Kidney (tissue), 14 donors: ENCODE data around the gene CRNKL1. TPM values are rescaled to one million over a fixed set of nuclear protein-coding genes. Genes with fewer than 3 reads are reported as not detected.

Experiments used
- DNase-seq, 5 donors: peaks; one replicate each; pipeline ENCODE4 v3.0.0-alpha.2; 2013 to 2020
- FAIRE-seq: peaks from 2 replicates; lab custom pipeline; 2012; peaks lifted over from hg19 to GRCh38; lab: Jason Lieb, UNC
- H3K27ac ChIP-seq, 2 donors: one replicate each; pipeline ENCODE4 v1.7.0; 2013; ENCODE audit warnings: low read depth in 2 of 2, low read length in 2 of 2, inconsistent platforms in 1 of 2
- H3K27me3 ChIP-seq: one replicate; pipeline ENCODE4 v1.7.1; 2013; ENCODE audit warnings: low read length, inconsistent platforms; ENCODE audit not compliant: control insufficient read depth, insufficient read depth
- H3K36me3 ChIP-seq, 3 donors: one replicate each; pipeline versions ENCODE4 v1.7.0 to v1.7.1; 2013; ENCODE audit warnings: low read length in 3 of 3, control low read depth in 1 of 3, inconsistent platforms in 1 of 3; ENCODE audit not compliant: insufficient read depth in 3 of 3, control insufficient read depth in 2 of 3
- H3K4me1 ChIP-seq, 3 donors: one replicate each; pipeline versions ENCODE4 v1.7.0 to v1.7.1; 2013; ENCODE audit warnings: low read length in 3 of 3, inconsistent platforms in 1 of 3, low read depth in 1 of 3; ENCODE audit not compliant: control insufficient read depth in 2 of 3, insufficient read depth in 2 of 3
- H3K4me3 ChIP-seq, 3 donors: one replicate each; pipeline versions ENCODE4 v1.7.0 to v1.8.1; 2013; ENCODE audit warnings: low read length in 3 of 3, control low read depth in 1 of 3, inconsistent platforms in 1 of 3
- H3K9ac ChIP-seq, 3 donors: one replicate each; pipeline versions ENCODE4 v1.7.0 to v1.7.1; 2013; ENCODE audit warnings: low read length in 3 of 3, control low read depth in 1 of 3, inconsistent platforms in 1 of 3
- H3K9me3 ChIP-seq, 3 donors: one replicate each; pipeline versions ENCODE4 v1.7.0 to v1.7.1; 2013; ENCODE audit warnings: low read length in 3 of 3, control low read depth in 1 of 3, inconsistent platforms in 1 of 3; ENCODE audit not compliant: control insufficient read depth in 2 of 3, insufficient read depth in 1 of 3
- intact Hi-C: fragments of 100-400 bp; cut with DNase I; formaldehyde crosslinking; loops from one replicate; pipeline ENCODE4 v1.11.1; 2022
- polyA plus RNA-seq: library from polyadenylated mRNA; stranded (reverse); fragments of 350-450 nt; fragmentation: Illumina TruSeq; extraction: RNeasy Lipid Tissue Mini Kit (QIAGEN cat#74804); gene quantifications from one replicate; pipeline ENCODE4 v1.2.3, GENCODE V29; 2014; ENCODE audit warnings: low read depth, low replicate concordance; ENCODE audit not compliant: insufficient read depth
- total RNA-seq: library from RNA; stranded (reverse); fragmentation: NEBNext Ultra II Directional; extraction: Animal tissue kit (Norgen Biotek cat#: 25700); gene quantifications from one replicate; pipeline ENCODE4 v1.2.1, GENCODE V29; 2021
- TF ChIP-seq, protein P1 (sequence below): IDR thresholded peaks from 3 replicates; pipeline ENCODE4 v1.5.1; 2012; ENCODE audit warnings: mild to moderate bottlenecking, moderate library complexity, borderline replicate concordance; ENCODE audit not compliant: insufficient read depth; ENCODE audit errors: extremely low read depth
- donor health status: control.
- donor health status: control.
- donor health status: control.
- donor health status: control.
- donor health status: control.
- donor health status: DM: yes; HTN: yes; CAD: no.
- donor health status: Normal renal cell carcinoma (clear cell type).

CRNKL1 gene
- total and polyA plus RNA-seq, 2 donors from 2014 or later: 18.3 to 20.8 TPM

DNA sequence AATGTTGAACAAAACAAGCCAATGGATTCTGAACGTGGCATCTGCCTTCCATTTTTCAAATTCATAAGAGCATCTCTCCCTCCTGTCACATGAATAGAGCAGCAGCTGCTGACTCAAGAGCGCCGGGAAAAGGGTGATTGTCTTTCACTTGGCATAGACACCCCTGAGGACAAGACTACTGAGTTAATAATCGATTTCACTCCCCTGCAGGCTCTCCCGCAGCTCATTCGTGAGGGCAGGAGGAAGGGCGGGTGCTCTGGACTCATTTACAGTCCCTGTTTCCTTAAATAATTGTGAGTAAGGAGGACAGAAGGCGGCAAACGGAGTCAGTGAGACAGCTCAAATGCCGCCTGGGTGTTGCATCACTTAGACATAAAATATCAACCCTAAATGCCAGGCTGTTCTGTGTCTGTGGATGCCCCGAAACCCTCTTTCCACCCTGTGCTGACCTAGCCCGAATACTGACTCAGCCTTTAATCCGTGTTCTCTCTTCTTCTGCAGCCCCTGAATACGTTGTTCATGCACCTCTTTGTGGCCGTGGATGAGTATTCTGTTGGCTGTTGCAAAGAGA is 21.6 kb upstream of the CRNKL1 start:
- Histone ChIP-seq H3K36me3 (no peaks in the 10 kb centered on the region), H3K27ac (no peak overlapping the region), H3K4me1 (peaks cover 0 to 6% (median 0%) of the 10 kb centered on the region in 3 donors), H3K4me3 (no peak overlapping the region), H3K27me3 (no peaks in the 10 kb centered on the region), H3K9ac (no peak overlapping the region), H3K9me3 (no peaks in the 10 kb centered on the region)
- intact Hi-C loops: no loop called here
- TF ChIP-seq, protein P1, sequence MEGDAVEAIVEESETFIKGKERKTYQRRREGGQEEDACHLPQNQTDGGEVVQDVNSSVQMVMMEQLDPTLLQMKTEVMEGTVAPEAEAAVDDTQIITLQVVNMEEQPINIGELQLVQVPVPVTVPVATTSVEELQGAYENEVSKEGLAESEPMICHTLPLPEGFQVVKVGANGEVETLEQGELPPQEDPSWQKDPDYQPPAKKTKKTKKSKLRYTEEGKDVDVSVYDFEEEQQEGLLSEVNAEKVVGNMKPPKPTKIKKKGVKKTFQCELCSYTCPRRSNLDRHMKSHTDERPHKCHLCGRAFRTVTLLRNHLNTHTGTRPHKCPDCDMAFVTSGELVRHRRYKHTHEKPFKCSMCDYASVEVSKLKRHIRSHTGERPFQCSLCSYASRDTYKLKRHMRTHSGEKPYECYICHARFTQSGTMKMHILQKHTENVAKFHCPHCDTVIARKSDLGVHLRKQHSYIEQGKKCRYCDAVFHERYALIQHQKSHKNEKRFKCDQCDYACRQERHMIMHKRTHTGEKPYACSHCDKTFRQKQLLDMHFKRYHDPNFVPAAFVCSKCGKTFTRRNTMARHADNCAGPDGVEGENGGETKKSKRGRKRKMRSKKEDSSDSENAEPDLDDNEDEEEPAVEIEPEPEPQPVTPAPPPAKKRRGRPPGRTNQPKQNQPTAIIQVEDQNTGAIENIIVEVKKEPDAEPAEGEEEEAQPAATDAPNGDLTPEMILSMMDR: no peak
- FAIRE-seq (no peak), DNase-seq (no peak)

DNA sequence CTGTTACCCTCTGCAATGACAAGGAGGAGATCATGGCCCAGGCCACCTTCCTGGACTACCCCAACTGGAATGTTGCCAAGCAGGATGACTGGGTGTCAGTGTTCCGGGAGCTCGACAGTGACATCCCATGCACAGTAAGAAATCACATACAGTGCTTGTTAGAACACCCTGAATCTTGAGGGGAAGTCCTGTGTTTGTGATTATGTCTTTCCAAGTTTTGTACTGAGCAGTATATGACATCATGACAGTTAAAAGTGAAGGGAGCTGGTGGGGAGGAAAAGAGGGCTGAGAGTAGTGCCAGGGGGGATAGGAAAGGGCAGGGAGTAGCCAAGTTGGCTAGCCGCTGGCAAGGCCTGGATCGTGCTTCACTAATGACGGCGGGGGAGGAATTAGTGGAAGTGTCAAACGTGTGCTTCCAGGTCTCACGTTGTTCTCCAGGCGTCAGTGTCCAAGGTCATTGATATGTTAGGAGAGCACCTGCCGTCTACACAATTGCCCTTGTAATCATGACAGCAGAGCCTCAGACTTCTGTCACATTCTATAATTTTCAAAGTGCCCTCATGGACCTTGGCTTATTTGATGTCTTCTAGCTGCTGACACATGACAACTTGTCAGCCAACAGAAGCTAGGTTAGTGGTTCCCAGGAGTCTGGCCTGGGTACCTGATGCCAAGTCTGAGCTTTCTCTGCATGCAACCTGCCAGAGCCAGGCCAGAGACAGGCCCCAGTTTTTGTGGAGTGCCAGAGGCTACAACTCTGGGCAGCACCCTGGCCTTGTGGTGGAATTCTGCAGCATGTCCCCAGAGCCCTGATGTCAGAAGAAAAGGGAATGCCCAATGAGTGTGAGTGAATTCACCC is 18.8 kb upstream of the CRNKL1 start:
- H3K27me3 ChIP-seq: no peaks in the 10 kb centered on the region
- H3K9ac ChIP-seq: no peak overlapping the region
- no peak for FAIRE-seq
- TF ChIP-seq, protein P1: no peak
- H3K4me1 ChIP-seq: no peaks in the 10 kb centered on the region
- intact Hi-C loops: no loop called here
- no peak overlapping the region for H3K27ac ChIP-seq
- no peak for DNase-seq
- no peaks in the 10 kb centered on the region for H3K9me3 ChIP-seq
- H3K36me3 ChIP-seq: no peaks in the 10 kb centered on the region
- no peak overlapping the region for H3K4me3 ChIP-seq

DNA sequence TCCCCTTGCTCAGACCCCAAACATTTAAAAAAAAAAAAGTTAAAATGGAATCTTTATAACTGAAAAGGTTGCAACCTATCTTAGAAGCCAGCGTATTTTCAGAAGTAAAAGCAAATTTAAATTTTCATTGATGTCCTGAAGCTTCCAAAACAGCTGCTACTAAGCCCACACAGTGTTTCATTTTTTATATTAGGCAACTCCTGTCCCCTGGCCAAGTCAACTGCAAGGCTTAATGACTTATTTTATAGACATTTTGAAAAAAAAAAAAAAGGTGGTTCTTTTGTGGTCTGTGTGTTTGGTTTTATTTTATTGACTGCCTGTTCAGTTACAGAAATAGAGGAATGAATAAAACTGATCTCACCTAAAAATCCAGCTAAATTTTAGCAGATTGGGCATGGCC is 13.1 kb upstream of the CRNKL1 start:
- DNase-seq: no peak
- TF ChIP-seq, protein P1: no peak
- Histone ChIP-seq H3K4me3 (no peak overlapping the region), H3K4me1 (no peaks in the 10 kb centered on the region), H3K9ac (no peak overlapping the region), H3K27ac (no peak overlapping the region), H3K9me3 (no peaks in the 10 kb centered on the region), H3K27me3 (no peaks in the 10 kb centered on the region), H3K36me3 (no peaks in the 10 kb centered on the region)
- FAIRE-seq: no peak
- intact Hi-C loops: no loop called here
